HG02623 (cell line): ENCODE measurements around the gene S100A1.
"Not testable (repeated sequence)": the region's sequence is repeated elsewhere in the genome, so short reads cannot be mapped to it uniquely, and the experiment has no call there.

Source experiments
- ATAC-seq: cut with Tn5 transposase; IDR thresholded peaks from one replicate; pipeline ENCODE4 v1.9.1; 2021; ENCODE audit warnings: moderate library complexity; ENCODE audit not compliant: unreplicated experiment

The S100A1 gene

GRCh38 chr1:153629971-153630370, 1.7 kb downstream of the S100A1 start:
- ATAC-seq: no peak

- no peak for ATAC-seq
Measured at GRCh38 chr1:153630384-153630783, 2.1 kb downstream of the S100A1 start.

DNA sequence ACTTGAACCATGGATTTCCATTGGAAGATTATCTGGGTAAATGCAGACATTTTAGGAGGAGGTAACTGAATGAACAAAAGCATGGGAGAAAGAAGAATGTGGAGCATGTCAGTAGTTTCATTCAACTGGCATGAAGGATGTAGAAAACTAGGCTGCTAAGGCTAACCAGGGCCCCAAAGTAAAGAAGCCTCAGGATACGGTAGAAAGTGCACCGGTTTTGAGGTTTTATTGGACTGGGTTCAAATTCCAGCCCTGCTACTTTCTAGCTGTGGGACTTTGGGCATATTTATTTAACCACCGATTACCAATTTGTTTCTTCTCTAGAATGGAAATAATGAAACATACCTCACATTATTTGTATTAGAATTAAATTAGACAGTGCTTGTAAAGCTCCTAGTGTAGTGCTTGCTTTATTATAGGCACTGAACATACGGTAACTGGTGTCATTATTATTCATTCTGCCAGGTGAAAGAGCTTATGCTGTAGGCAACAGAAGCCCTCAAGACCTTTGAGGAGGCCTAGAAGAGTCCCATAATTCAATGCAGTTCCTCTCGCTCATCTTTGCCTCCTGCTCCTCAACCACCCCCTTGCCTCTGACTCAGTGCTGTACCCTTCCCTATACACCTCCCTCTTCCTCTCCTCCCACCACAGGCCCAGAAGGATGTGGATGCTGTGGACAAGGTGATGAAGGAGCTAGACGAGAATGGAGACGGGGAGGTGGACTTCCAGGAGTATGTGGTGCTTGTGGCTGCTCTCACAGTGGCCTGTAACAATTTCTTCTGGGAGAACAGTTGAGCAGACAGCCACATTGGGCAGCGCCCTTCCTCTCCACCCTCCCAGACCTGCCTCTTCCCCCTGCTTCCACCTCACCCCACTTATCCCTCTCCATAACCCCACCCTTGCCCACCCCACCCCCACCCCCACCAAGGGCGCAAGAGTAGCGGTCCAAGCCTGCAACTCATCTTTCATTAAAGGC, 3.1 kb downstream of the S100A1 start:
- no peak for ATAC-seq

DNA sequence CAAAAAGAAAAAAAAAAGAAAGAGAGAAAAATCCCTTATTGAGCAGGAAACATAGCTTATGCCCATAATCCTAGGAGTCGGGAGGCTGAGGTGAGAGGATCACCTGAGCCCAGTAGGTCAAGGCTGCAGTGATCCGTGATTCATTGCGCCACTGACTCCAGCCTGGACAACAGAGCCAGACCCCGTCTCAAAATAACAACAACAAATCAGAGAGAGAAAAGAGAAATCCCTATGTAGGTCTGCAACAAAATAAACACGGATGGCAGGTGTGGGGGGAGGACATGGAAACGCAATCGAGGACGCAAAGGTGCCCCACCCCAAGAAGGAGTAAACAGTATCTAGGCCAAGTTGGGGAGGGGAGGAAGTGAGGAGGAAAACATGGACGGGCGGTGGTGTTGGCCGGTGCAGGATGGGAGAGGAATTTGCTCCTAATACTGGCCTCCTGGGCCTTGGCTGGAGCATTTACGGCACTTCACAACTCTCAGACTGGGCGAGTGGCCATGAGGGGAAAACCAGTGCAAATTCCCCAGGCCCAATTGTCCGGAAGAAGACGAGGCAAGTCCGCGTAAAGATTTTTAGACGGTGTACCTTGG, 5.0 kb downstream of the S100A1 start:
- ATAC-seq: no peak

DNA sequence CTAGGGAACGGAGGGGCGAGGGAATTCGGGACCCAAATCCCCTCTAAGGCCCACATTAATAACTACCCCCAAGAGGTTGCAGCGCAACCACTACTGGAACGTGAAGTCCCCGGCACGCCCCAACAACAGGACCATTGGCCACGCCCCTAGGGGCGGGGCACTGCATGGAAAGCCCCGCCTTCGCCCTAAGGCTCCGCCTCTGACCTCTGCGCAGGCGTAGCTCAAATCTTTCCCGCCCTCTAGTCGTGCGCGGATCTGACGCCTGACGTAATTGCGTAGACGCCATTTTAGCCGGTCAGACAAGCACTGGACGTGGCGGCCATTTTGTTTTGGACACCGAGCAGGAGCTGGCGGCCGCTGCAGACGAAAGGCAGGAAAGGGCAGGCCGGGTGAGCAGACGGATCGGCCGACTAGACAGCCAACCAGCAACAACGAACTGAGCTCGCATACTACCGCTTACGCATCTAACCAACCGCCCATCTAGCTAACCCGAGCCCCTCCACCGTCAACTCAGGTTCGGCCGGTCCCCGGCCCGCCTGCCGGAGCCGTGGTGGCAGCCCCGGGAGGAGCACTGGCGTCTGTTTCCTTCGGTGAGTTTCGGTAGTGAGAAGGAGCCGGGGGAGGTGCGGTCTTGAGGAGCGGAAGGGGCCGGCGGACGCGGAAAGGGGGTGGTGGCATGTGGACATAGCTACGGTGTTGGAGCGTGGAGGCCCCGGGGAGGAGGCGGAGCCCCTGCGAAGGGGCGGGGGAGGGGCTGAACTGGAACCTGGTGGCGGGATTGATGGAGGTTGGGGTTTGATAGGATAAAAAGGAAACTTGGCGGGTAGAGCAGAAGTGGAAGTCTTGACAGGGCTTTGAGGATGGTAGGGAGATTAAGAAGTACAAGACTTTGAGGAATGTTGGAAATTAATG, 5.8 kb downstream of the S100A1 start, which contains the start of gene CHTOP:
CHTOP (plus strand) TSS at position 313 of the 912 bp plus-strand sequence. CDS start 2,523 bp downstream, outside the sequence.
- ATAC-seq: peak; percentile 84

DNA sequence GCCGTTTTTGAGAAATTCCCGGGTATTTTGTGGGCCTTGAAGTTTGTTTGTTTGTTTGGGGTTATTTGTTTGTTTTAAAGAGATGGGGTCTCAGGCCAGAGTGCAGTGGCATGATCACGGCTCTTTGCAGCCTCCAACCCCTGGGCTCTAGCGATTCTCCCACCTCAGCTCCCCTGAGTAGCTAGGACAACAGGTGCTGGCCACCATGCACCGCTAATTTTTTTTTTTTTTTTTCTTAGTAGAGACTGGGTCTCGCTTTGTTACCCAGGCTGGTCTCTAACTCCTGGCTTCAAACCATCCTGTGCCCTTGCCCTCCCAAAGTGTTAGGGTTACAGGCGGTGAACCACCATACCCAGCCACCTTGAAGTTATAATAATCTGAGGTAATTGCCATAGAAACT, 7.6 kb downstream of the S100A1 start:
- ATAC-seq: no peak

- no peak for ATAC-seq
Measured at GRCh38 chr1:153636312-153636711, 8.1 kb downstream of the S100A1 start.

DNA sequence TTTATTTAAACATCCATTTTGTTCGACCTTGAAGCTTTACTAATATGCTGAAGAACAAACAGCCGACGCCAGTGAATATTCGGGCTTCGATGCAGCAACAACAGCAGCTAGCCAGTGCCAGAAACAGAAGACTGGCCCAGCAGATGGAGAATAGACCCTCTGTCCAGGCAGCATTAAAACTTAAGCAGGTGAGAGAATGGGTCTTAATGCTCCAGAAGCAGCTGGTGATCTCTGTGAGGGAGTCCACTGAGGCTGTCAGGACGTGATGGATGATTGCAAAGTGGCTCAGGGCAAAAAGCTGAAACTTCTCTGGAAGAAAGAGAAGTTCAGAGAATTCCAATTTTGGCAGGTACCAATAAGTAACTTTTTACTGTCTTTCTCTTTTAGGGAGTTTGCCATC, 10.0 kb downstream of the S100A1 start:
- no peak for ATAC-seq

DNA sequence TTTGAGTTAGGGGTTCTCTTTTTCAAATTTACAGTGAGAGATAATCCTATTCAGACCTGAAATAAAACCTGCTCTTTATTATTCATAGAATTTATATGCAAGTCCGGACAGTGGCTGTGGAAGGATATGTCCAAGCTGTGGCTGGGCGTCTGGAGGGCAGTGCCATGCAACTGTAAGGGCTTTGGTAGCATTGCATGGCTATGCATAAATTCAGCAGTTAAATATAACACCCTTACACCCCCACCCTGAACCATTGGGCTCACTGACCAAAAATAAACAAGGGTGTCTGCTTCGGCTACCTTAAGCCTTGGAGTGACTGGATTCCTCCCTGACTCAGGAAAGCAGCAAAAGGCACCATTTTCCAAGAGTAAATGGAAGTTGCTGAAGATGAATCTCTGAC, 11.0 kb downstream of the S100A1 start:
- no peak for ATAC-seq

DNA sequence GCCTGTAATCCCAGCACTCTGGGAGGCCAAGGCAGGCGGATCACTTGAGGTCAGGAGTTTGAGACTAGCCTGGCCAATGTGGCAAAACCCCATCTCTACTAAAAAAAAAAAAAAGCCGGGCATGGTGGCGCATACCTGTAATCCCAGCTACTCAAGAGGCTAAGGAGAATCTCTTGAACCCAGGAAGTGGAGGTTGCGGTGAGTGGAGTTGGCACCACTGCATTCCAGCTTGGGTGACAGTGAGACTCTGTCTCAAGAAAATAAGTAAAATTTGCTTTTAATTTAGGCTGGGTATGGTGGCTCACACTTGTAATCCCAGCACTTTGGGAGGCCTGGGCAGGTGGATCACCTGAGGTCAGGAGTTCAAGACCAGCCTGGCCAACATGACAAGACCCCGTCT, 12.0 kb downstream of the S100A1 start:
- ATAC-seq: not testable (repeated sequence)

GRCh38 chr1:153640861-153641260, 12.6 kb downstream of the S100A1 start:
- ATAC-seq: no peak

DNA sequence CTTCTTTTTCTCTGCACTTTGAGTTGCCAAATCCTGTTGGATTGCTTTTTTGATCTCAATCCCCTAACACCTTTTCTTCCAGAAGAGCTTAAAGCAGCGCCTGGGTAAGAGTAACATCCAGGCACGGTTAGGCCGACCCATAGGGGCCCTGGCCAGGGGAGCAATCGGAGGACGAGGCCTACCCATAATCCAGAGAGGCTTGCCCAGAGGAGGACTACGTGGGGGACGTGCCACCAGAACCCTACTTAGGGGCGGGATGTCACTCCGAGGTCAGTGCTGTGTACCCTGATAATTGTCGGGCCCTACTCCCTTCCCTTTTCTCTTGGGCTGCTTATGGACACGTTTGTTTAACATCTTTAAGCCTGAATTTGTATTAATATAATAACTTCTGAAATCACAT, 13.9 kb downstream of the S100A1 start:
- ATAC-seq: no peak

- no peak for ATAC-seq
Measured at GRCh38 chr1:153643100-153643499, 14.9 kb downstream of the S100A1 start.

GRCh38 chr1:153643816-153644215, 15.6 kb downstream of the S100A1 start:
- ATAC-seq: no peak

DNA sequence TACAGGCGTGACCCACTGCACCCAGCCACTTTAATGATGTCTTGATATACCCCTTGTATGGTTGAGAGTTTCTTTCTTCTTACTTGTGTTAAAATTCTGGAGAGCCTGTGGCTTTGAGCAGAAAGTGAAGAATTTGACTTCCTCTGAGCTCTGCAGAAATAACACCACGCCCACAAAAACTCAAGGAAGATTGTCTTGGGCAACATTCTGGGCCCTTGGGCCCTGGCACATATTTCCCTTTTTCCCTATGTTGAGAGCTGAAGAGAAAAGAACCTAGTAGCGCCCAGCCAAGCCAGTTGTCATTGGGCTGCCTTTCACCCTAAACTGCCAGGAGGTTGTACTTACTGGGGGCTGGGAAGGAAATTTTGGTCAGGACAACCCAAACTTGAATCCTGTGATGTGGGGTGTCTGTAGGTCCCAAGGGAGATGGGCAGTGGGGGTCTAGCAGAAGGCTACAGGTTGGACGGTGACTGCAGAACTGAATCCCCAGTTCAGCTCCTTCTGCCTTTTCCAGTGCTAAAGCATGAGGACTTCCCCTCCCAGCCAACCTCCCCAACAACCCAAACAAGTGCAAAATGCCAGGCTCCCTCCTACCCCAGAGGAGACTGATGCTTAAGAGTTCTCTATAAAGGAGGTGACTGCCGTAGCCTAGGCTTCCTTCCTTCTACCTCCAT, 18.6 kb downstream of the S100A1 start:
- no peak for ATAC-seq

- no peak for ATAC-seq
Measured at GRCh38 chr1:153647346-153647714, 19.1 kb downstream of the S100A1 start.

DNA sequence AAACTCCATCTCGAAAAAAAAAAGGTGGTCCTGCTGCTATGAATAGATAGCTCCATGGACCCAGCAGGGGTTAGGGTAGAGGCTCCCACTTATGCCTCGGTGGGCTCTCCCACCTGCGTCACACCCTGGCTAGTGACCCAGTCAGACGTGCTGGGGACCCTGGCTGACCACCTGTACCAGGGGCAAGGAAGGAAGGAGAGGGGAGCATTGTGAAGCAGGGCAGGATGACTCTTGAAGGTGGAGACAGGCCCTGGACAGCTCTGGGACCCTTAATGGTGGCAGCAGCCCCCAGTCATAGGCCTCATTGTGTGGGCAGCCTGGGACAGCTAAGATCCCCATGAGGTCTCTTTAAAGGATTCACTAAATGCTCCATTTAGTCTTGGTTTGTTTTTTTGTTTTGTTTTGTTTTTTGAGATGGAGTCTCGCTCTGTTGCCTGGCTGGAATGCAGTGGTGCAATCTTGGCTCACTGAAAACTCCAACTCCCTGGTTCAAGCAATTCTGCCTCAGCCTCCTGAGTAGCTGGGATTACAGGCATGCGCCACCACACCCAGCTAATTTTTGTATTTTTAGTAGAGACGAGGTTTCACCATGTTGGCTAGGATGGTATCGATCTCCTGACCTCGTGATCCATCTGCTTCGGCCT, 19.9 kb downstream of the S100A1 start:
- ATAC-seq: no peak

- no peak for ATAC-seq
Measured at GRCh38 chr1:153649137-153649862, 21.1 kb downstream of the S100A1 start.

GRCh38 chr1:153649863-153650235, 21.6 kb downstream of the S100A1 start:
- no peak for ATAC-seq

DNA sequence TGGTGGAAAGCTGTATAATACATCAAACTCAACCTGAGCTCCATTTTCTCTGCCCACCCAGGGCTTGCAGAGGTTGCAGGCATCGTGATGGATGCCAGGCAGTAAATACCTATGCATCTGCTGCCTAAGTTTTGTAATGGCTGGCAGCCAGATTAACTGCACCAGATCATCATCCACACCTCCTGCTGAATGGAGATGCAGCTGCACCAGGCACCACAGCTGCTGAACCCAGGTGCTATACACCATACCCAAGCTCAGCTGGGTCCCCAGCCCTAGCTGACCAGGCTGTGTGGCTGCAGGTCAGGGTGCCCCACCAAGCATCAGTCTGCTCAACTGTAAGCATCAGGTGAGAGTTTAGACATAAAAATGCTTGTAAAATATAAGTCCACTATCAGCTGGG, 23.5 kb downstream of the S100A1 start:
- ATAC-seq: no peak
